Umbilical cord (tissue), 2 donors: Measurements from ENCODE around the gene TNFRSF11A. TPM values are rescaled to one million over a fixed set of nuclear protein-coding genes. Genes with fewer than 3 reads are reported as not detected.

ENCODE experiments used
- DNase-seq: peaks from one replicate; pipeline ENCODE4 v3.0.0-alpha.2; 2015; ENCODE audit warnings: low spot score
- total RNA-seq: library from RNA; depleted of rRNA; stranded (reverse); fragments of >200 nt; gene quantifications from one replicate; pipeline ENCODE4 v1.2.3, GENCODE V29; 2014; ENCODE audit warnings: low replicate concordance; ENCODE audit not compliant: insufficient read depth

Gene TNFRSF11A
- total RNA-seq, 1 donor from 2014 or later, result 8.7 TPM

DNA sequence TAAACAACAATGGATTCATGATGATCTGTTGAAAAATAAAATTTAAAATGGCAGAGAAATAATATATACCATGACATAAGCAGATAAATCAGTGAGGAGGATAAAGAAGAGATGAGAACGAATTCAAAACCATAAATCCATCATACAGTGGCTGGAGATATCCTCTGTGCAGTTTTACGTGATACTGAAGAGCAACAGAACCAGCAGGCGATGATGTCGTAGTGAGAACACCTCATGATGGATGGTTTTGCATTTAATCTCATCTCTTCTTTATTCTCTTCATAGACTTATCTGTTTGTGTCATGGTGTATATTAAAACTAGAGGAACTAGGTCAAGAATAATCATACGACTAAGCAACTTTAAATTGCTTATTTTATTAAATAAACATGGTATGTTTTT, 56.3 kb downstream of the TNFRSF11A start:
- DNase-seq, result no peak

- no peak for DNase-seq
These were observed 59.0 kb downstream of the TNFRSF11A start for GRCh38 chr18:62384068-62384467.

DNA sequence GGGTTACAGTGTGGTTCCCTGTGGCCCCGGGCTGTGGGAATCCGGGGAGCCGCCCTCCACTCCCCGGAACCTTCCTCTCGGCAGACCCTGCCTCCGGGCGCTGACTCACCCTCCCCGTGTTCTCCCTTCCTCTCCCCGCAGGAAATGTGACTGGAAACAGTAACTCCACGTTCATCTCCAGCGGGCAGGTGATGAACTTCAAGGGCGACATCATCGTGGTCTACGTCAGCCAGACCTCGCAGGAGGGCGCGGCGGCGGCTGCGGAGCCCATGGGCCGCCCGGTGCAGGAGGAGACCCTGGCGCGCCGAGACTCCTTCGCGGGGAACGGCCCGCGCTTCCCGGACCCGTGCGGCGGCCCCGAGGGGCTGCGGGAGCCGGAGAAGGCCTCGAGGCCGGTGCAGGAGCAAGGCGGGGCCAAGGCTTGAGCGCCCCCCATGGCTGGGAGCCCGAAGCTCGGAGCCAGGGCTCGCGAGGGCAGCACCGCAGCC, 59.5 kb downstream of the TNFRSF11A start:
- no peak for DNase-seq

DNA sequence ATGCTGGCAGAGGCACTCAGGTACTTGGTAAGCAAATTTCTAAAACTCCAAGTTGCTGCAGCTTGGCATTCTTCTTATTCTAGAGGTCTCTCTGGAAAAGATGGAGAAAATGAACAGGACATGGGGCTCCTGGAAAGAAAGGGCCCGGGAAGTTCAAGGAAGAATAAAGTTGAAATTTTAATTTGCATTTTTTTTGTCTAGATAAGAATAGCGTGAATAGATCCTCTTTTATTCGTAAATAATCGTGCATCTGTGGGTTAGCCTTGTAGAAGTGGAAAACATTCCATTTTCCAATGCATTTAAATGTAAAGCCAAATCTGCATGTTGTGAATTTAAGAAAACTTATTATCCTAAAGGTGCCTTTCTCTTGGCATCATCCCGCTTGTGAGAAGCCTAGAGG, 61.0 kb downstream of the TNFRSF11A start:
- DNase-seq, result no peak

DNA sequence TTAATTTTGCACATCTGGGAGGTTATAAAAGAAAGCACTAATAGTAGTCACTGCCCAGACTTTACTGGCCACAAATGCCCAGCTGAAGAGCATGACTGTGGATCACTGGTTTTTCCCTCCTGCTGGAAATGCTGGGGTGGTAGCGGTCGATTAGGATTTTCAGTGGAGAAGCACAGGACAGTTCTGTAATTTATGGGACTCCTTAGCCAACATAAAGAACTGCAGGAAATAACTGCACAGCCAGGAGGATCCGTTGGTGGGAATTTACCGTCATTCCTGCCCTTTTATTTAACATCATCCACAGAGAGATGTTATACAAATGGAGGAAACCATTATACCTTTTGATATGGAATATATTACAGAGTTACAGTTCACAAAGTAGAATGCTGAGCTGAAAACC, 61.5 kb downstream of the TNFRSF11A start:
- DNase-seq, result no peak

GRCh38 chr18:62387257-62387656, 62.1 kb downstream of the TNFRSF11A start:
- no peak for DNase-seq

GRCh38 chr18:62388855-62389760, 64.0 kb downstream of the TNFRSF11A start:
- DNase-seq, result no peak

GRCh38 chr18:62389761-62390481, 64.8 kb downstream of the TNFRSF11A start:
- peak; percentile 10 for DNase-seq

DNA sequence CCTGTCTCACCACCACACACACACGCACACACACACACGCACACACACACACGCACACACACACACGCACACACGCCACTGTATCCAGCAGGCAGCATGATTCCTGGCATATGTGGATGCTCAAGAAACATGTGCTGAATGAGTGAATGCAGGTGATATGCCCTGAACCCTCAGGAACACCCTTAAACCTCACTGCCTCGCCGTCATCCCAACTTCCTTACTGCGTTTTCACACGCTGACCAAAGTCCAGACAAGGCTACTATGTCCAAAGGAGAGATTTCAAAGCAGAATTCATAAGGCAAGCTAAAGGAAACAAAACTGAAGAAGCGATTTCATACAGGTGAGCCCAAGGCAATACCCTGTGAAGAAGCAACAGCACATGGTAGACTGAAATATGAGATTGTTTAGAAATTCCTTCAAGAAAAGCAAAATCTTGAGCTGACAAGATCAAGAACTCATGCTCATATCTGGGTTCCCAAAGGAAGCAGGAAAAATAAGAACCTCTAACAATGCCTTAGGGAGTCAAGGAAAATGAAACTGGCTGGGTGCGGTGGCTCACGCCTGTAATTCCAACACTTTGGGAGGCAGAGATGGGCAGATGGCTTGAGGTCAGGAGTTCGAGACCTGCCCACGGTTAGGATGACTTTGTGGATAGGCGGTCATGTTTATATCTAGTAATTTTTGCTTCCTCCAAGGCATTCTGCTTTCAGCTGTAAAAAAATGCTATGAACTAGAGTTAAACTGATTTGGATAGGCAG, 69.1 kb downstream of the TNFRSF11A start:
- DNase-seq, result no peak

GRCh38 chr18:62396381-62396780, 71.3 kb downstream of the TNFRSF11A start:
- DNase-seq, result no peak

- DNase-seq, result no peak
These were observed 71.9 kb downstream of the TNFRSF11A start for GRCh38 chr18:62396967-62397366.

DNA sequence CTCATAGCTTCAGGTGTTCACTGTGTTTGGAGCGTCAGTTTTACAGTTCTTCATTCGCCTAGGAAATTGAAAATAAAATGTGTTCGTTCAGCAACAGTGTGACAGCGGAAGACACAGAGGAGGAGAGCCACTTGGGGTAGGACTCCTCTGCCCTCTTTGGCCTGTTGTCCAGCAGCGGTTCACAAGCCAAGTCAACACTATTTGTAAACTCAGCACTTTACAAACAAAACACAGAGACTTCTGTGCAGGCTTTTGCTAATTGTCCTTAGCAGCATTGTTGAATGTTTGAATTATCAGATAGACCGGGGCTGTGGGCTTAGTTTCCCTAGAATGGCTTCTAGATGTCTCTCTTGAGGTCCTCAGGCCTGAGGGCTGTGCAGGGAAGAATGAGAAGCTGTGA, 73.2 kb downstream of the TNFRSF11A start:
- DNase-seq, result no peak

DNA sequence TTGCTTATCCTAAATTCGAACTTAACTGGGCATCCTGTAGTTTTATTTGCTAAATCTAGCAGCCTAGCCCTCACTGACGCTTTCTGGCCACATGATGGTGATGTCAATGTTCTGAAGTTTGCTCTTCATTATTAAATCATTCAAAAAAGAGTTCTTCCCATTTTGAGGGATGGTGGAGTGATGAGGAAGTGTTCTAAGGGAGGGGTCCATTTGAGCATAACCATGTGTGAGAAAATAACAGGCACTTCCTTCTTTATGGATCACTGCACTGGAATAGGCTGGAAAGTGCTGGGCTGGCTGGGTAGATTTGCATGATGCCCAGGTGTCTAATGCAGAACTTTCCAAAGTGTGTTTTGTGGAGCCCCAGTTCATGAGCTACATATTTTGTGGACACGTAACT, 74.2 kb downstream of the TNFRSF11A start:
- DNase-seq, result no peak

DNA sequence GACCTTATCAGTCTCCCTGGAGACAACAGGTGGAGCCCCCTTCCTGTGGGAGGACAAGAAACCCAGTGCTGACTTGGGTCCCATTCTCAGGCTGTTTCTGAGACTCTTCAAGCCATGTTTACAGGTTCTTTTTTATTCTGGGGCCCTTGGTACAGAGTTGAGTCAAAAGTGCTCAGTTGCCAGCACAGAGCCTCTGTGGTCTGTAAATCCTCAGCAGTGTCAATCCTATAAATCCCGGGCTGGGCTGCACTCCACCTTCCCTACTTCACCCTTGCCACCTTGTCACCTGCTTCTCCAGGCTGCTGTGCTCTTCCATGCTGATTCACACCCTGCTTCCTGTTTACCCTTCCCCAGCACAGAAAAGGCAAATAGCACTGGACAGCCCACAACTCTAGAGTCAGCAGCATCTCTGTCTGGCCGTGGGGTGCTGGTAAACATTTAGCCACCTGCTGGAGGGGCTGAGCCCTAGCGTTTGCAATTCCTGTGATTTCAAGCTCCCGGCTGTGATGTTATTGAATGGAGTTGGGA, 74.7 kb downstream of the TNFRSF11A start:
- no peak for DNase-seq

DNA sequence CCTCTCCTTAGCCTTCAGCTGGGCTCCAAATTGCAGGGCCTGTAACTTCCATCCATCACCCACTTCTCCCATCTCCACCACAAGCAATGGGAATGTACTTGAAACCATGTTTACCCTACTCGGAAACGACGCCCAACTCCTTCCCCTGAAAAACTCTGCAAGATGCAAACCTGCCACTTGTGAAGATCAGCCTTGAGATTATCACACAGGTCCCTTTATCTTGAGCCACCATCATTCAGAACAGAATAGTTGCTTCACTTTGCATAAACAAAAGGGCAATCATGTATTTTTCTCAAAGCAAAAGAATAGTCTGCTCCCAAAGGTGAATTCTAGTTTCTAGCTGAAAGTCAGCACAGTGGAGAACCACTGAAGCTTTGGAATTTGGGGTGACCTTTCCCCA, 75.8 kb downstream of the TNFRSF11A start:
- no peak for DNase-seq

DNA sequence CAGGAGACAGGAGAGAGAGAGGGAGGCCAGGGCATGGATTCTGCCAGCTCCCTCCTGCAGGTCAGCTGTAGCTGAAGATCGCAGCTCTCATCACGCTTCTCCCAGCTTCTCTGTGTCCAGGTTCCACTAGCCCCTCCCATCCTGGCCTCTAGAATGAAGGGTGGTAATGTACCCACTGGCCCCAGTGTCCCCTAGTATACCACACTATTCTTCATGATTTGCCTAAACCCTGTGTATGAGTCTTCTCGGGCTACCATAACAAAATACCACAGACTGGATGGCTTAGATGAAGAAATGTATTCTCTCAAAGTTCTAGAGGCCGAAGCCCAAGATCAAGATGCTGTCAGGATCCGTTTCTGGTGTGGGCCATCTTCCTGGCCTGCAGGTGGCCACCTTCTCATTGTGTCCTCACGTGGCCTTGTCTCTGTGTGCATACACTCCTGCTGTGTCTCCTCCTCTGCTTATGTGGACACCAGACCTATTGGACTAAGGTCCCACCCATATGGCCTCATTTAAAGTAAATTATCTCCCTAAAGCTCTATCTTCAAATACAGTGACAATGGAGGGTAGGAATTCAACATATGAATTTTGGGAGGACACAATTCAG, 77.3 kb downstream of the TNFRSF11A start:
- DNase-seq, result no peak

- no peak for DNase-seq
These were observed 78.0 kb downstream of the TNFRSF11A start for GRCh38 chr18:62403120-62403519.

DNA sequence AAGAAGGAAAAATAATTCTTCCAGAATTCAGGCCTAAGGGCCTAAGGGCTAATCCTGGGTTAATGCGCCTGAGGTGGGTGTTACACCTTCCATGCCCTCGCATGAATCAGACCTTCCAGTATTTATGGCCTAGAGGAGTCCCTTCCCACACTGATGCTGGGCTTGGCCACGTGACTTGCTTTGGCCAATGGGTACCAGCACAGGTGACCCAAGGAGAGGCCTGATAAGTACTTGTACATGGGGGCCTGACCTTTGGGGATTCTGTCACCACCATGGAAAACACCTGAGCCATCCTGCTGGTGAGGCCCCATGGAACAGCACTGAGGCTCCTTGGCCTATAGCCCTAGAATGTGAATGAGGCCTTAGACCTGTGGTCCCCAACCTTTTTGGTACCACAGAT, 79.8 kb downstream of the TNFRSF11A start:
- DNase-seq, result no peak

GRCh38 chr18:62407660-62408059, 82.5 kb downstream of the TNFRSF11A start:
- DNase-seq, result no peak

GRCh38 chr18:62409821-62410220, 84.7 kb downstream of the TNFRSF11A start:
- no peak for DNase-seq

DNA sequence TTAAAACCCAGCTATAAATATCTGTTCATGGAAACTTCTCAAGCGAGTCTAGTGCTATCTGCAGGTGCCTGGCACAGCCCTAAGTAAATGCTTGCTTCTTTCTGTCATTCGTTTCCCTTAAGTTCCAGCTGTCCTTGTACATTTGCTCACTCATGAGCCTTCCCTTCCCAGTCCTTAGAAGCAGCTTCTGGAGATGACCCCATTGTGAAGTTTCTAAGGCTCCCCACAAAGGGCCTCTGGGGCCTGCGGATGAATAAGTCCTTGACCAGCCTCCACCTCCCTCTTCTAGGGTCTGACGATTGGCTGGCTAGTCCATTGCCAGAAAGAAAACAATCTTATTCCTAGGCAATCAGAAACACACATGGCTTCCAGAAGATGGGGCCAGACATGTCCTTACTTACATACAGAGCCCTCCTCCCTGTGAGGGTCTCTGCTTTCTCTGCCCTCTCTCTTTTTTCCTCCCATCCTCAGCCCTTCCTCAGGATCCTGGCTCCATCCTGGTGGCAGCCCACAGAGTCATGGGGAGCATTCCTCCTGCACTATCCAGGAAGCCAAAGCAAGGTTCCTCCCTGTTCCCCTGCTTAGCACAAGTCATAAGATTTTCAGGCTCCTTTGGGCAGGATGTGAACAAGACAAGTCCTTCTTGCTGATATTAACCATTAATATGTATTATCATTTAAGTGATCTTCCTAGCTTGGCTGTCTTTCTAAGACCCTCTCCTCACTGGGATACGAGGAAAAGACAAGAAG, 87.3 kb downstream of the TNFRSF11A start:
- DNase-seq, result no peak
